ENCODE measurements around the gene TMX2.
"Not testable (repeated sequence)": the region's sequence is repeated elsewhere in the genome, so short reads cannot be mapped to it uniquely, and the experiment has no call there.

TMX2 gene

DNA sequence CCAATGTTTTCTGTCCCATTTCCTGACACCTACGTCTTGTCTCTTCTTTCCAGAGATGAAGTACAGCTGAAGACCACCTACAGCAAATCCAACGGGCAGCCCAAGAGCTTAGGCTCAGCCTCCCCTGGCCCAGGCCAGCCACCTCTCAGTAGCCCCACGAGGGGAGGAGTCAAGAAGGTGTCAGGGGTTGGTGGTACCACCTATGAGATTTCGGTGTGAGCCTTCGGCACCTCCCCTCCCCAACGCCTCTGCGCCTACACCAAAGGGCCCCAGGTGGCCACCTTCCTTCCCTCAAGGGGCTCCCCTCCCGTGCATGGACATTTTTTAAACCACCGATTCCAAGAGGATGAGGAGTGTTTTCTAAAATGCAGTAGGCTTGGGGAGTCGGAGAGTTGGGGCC, 12.6 kb upstream of the TMX2 start:
- TF ChIP-seq, protein P1, sequence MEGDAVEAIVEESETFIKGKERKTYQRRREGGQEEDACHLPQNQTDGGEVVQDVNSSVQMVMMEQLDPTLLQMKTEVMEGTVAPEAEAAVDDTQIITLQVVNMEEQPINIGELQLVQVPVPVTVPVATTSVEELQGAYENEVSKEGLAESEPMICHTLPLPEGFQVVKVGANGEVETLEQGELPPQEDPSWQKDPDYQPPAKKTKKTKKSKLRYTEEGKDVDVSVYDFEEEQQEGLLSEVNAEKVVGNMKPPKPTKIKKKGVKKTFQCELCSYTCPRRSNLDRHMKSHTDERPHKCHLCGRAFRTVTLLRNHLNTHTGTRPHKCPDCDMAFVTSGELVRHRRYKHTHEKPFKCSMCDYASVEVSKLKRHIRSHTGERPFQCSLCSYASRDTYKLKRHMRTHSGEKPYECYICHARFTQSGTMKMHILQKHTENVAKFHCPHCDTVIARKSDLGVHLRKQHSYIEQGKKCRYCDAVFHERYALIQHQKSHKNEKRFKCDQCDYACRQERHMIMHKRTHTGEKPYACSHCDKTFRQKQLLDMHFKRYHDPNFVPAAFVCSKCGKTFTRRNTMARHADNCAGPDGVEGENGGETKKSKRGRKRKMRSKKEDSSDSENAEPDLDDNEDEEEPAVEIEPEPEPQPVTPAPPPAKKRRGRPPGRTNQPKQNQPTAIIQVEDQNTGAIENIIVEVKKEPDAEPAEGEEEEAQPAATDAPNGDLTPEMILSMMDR (IDR thresholded peaks at IDR 0.05; ENCODE audit: low read depth, low read length, missing control alignments) = no peak
- no peak for DNase-seq (ENCODE audit: low read depth)

DNA sequence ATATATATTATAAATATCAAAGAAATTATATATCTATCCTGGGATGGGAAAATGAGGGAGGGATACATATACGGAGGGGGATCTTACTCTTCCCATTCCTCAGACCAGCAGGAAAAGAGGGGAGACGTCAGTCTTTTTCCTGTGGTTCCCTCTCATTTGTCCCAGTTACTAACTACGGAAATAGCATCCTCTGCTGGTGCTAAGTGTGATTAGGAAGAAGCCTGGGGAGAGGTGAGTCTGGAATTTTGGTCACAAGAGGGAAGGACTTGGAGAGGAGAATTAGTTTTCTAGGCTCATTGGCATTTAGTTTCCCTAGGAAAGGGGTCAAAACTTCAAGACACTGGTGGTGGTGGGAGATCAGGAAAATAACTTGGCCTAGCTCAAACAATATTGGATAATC, 12.0 kb upstream of the TMX2 start:
- no peak for DNase-seq (ENCODE audit: low read depth)
- no peak overlapping the region for H3K4me3 ChIP-seq (ENCODE audit: low read depth, low read length)
- TF ChIP-seq, protein P1 (IDR thresholded peaks at IDR 0.05; ENCODE audit: low read depth, low read length, missing control alignments) = no peak

More for the DNA sequence above, 12.6 kb upstream of the TMX2 start:
- no peak overlapping the region for H3K4me3 ChIP-seq (ENCODE audit: low read depth, low read length)

DNA sequence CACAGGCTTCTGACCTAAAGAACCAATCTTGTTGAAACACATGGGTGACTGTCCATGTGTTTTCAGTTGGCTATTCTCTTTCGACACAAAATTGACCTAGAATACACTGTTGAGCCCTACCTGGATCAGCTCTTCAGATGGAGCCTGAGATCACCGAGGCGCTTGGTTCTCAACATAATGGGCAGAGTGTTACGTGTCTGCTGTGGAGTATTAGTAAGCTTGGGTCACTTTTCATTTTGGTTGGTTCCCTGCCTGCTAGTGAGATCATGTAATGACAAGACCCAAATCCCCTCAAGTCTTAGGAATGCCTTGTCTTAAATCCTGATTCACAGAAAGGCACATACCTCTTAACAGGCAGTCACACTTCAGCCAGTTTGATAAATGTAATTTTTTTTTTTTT, 9.1 kb upstream of the TMX2 start:
- TF ChIP-seq, protein P1 (IDR thresholded peaks at IDR 0.05; ENCODE audit: low read depth, low read length, missing control alignments) = no peak
- no peak overlapping the region for H3K4me3 ChIP-seq (ENCODE audit: low read depth, low read length)
- no peak for DNase-seq (ENCODE audit: low read depth)

DNA sequence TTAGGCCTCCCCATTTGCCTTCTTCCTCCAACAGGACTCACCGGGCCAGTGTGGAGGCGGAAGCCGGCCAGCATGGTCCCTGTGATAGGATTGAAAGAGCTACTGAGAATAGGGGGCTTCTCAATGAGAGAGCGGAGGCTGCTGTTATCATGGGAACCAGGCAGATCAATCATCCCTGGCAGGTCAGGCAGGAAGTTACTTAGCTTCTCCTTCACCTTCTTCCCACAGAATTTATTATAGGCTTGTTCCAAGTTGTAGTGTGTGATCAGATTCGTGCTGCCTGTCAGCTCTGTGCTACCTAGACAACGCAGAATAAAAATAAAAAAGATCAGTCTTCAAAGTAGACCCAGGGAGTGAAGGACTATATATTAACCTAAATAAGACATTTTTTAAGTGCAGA, 7.5 kb upstream of the TMX2 start:
- no peak overlapping the region for H3K4me3 ChIP-seq (ENCODE audit: low read depth, low read length)
- TF ChIP-seq, protein P1 (IDR thresholded peaks at IDR 0.05; ENCODE audit: low read depth, low read length, missing control alignments) = no peak
- DNase-seq (ENCODE audit: low read depth) = no peak

DNA sequence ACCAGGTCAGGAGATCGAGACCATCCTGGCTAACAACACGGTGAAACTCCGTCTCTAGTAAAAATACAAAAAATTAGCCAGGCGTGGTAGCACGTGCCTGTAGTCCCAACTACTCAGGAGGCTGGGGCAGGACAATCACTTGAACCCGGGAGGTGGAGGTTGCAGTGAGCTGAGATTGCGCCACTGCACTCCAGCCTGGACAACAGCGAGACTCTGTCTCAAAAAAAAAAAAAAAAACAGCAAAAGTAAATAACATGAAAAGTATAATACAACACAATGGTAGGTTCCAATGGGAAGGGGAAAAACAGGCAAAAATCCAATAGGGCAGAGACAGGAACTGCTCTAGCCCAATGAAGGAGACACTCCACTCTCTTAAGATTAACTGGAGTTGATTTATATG, 7.0 kb upstream of the TMX2 start:
- DNase-seq (ENCODE audit: low read depth); H3K4me3 ChIP-seq (ENCODE audit: low read depth, low read length): not testable (repeated sequence)

DNA sequence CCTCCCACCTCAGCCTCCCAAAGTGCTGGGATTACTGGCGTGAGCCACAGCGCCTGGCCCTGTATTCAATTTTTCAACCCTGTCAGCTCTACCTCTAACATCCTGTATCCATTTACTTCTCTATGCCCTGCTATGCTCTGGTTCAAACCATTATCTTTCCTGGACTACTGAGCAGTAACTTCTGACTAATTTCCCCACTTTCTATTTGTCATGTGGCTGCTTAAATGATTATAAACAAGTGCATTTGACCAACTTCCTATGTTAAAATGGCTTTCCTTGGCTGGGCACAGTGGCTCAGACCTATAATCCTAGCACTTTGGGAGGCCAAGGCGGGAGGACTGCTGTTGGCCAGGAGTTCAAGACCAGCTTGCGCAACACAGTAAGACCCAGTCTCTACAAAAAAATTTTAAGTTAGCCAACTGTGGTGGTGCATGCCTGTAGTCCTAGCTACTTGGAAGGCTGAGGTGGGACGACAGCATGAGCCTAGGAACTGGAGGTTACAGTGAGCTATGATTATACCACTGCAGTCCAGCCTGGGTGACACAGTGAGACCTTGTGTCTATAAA, 2.5 kb upstream of the TMX2 start:
- H3K4me3 ChIP-seq (ENCODE audit: low read depth, low read length) = no peak overlapping the region
- no peak for DNase-seq (ENCODE audit: low read depth)
- TF ChIP-seq, protein P1 (IDR thresholded peaks at IDR 0.05; ENCODE audit: low read depth, low read length, missing control alignments) = no peak

DNA sequence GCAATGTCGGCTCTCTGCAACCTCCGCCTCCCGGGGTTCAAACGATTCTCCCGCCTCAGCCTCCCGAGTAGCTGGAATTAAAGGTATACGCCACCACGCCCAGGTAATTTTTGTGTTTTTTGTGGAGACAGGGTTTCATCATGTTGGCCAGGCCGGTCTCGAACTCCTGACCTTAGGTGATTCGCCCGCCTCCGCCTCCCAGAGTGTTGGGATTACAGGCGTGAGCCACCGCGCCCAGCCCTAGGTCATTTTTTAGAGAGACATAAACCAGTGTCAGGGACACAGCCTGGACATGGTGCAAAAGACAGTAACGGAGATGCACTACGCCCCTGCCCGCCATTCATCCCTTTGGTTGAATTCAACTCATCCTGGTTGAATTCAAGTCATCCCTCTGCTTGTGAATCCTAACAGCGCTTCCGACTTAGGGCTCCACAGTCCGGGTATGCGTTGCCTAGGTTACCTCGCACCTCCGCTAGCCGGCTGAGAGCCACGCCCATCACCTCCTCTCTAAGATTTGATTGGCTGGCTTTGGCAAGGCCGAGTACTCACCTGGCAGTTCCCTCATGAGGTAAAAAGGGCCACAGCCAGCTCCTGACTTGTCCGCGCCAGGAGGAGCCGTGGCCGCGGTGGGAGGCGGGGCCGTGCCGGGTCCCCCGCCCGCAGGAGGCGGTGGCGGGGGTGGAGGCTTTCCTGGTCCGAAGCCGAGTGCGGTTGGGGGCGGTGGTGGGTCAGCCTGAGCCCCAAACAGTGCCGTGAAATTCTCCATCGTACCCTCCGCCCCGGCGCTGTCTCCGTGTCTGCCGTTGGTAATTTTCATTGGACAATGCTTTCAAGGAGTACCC, 758 bp upstream of the TMX2 start, which contains the start of gene MED19:
Gene MED19, minus strand, starts transcription at position 802 of the 842 bp plus-strand sequence. Its CDS starts 36 bp downstream, at position 766.
- TF ChIP-seq, protein P1 (IDR thresholded peaks at IDR 0.05; ENCODE audit: low read depth, low read length, missing control alignments) = no peak
- peak; percentile 77 for DNase-seq (ENCODE audit: low read depth)
- peak within 1 kb of the TSS; percentile 82 for H3K4me3 ChIP-seq (ENCODE audit: low read depth, low read length)

Measured in GM12864 (cell line).